Stimulated activated naive B cell treated with anti-CD40 and anti-IgM and Interleukin-4, amounts not matched to agents 10 μg/mL and 1 μg/mL and 100 μg/mL, for 72 hours (primary cell): ENCODE data around the gene GALNT6.

Experiments used
- ATAC-seq, 2 donors: fragments of 150-1000 bp; cut with Tn5 transposase; replicated peaks; 2 replicates each; pipeline ENCODE4 v1.10.0; 2021; ENCODE audit warnings: moderate library complexity in 1 of 2
- DNase-seq: peaks from one replicate; pipeline ENCODE4 v3.0.0; 2021
- H3K27ac Mint-ChIP-seq: one replicate; pipeline ENCODE4 v1.8.0; 2022; ENCODE audit warnings: mild to moderate bottlenecking, mixed read lengths
- H3K27me3 Mint-ChIP-seq, 2 donors: one replicate each; pipeline ENCODE4 v1.8.0; 2022; ENCODE audit warnings: mixed read lengths in 2 of 2
- H3K36me3 Mint-ChIP-seq, 2 donors: one replicate each; pipeline ENCODE4 v1.8.0; 2022; ENCODE audit warnings: mixed read lengths in 2 of 2, mild to moderate bottlenecking in 1 of 2
- H3K4me1 Mint-ChIP-seq, 2 donors: one replicate each; pipeline ENCODE4 v1.8.0; 2022; ENCODE audit warnings: mixed read lengths in 2 of 2, mild to moderate bottlenecking in 1 of 2
- H3K4me3 Mint-ChIP-seq, 2 donors: one replicate each; pipeline ENCODE4 v1.8.0; 2022; ENCODE audit warnings: mild to moderate bottlenecking in 2 of 2, mixed read lengths in 2 of 2, moderate library complexity in 1 of 2
- H3K9me3 Mint-ChIP-seq, 2 donors: one replicate each; pipeline ENCODE4 v1.8.0; 2022; ENCODE audit warnings: mixed read lengths in 2 of 2, mild to moderate bottlenecking in 1 of 2

GALNT6 gene

GRCh38 chr12:51364001-51364400, 27.2 kb downstream of the GALNT6 start:
- no peaks in the 10 kb centered on the region for H3K27me3 Mint-ChIP-seq
- no peak overlapping the region for H3K4me3 Mint-ChIP-seq
- no peak for ATAC-seq
- peaks cover 63 to 69% of the 10 kb centered on the region in 2 donors for H3K36me3 Mint-ChIP-seq
- H3K9me3 Mint-ChIP-seq, result no peaks in the 10 kb centered on the region
- H3K27ac Mint-ChIP-seq, result peak overlapping the region; percentile 9
- H3K4me1 Mint-ChIP-seq, result peaks cover 46 to 74% of the 10 kb centered on the region in 2 donors
- DNase-seq, result no peak

GRCh38 chr12:51362747-51363342, 28.4 kb downstream of the GALNT6 start:
- no peaks in the 10 kb centered on the region for H3K27me3 Mint-ChIP-seq
- no peak overlapping the region for H3K4me3 Mint-ChIP-seq
- ATAC-seq (no peak), DNase-seq (no peak)
- H3K9me3 Mint-ChIP-seq, result no peaks in the 10 kb centered on the region
- H3K27ac Mint-ChIP-seq, result no peak overlapping the region
- H3K36me3 Mint-ChIP-seq, result peaks cover 69 to 73% of the 10 kb centered on the region in 2 donors
- peaks cover 51 to 74% of the 10 kb centered on the region in 2 donors for H3K4me1 Mint-ChIP-seq

GRCh38 chr12:51362307-51362706, 28.9 kb downstream of the GALNT6 start:
- DNase-seq, result no peak
- no peak for ATAC-seq
- H3K9me3 Mint-ChIP-seq, result no peaks in the 10 kb centered on the region
- H3K27me3 Mint-ChIP-seq, result no peaks in the 10 kb centered on the region
- H3K4me1 Mint-ChIP-seq, result peaks cover 50 to 74% of the 10 kb centered on the region in 2 donors
- no peak overlapping the region for H3K27ac Mint-ChIP-seq
- H3K36me3 Mint-ChIP-seq, result peaks cover 65 to 71% of the 10 kb centered on the region in 2 donors
- H3K4me3 Mint-ChIP-seq, result no peak overlapping the region

- no peak overlapping the region for H3K27ac Mint-ChIP-seq
- no peaks in the 10 kb centered on the region for H3K27me3 Mint-ChIP-seq
- peaks cover 53 to 77% of the 10 kb centered on the region in 2 donors for H3K4me1 Mint-ChIP-seq
- ATAC-seq (no peak), DNase-seq (no peak)
- H3K9me3 Mint-ChIP-seq, result peaks cover 0 to 2% of the 10 kb centered on the region in 2 donors
- H3K36me3 Mint-ChIP-seq, result peaks cover 65 to 79% of the 10 kb centered on the region in 2 donors
- H3K4me3 Mint-ChIP-seq, result no peak overlapping the region
These were observed 29.8 kb downstream of the GALNT6 start for GRCh38 chr12:51361161-51362016.

GRCh38 chr12:51360315-51360714, 30.9 kb downstream of the GALNT6 start:
- peaks cover 0 to 2% of the 10 kb centered on the region in 2 donors for H3K9me3 Mint-ChIP-seq
- no peaks in the 10 kb centered on the region for H3K27me3 Mint-ChIP-seq
- H3K4me3 Mint-ChIP-seq, result no peak overlapping the region
- H3K4me1 Mint-ChIP-seq, result peaks cover 49 to 73% of the 10 kb centered on the region in 2 donors
- H3K36me3 Mint-ChIP-seq, result peaks cover 63 to 77% of the 10 kb centered on the region in 2 donors
- H3K27ac Mint-ChIP-seq, result peak overlapping the region; percentile 70
- DNase-seq (no peak), ATAC-seq (no peak)

GRCh38 chr12:51359851-51360250, 31.4 kb downstream of the GALNT6 start:
- Mint-ChIP-seq H3K4me3 (no peak overlapping the region), H3K27me3 (no peaks in the 10 kb centered on the region), H3K36me3 (peaks cover 62 to 77% of the 10 kb centered on the region in 2 donors), H3K4me1 (peaks cover 51 to 73% of the 10 kb centered on the region in 2 donors), H3K27ac (no peak overlapping the region), H3K9me3 (peaks cover 0 to 2% of the 10 kb centered on the region in 2 donors)
- DNase-seq (no peak), ATAC-seq (no peak)

GRCh38 chr12:51358496-51358895, 32.7 kb downstream of the GALNT6 start:
- H3K4me1 Mint-ChIP-seq, result peaks cover 50 to 73% of the 10 kb centered on the region in 2 donors
- H3K4me3 Mint-ChIP-seq, result peak overlapping the region; percentile 41 to 76
- no peak for ATAC-seq
- peaks cover 0 to 2% of the 10 kb centered on the region in 2 donors for H3K9me3 Mint-ChIP-seq
- no peaks in the 10 kb centered on the region for H3K27me3 Mint-ChIP-seq
- H3K27ac Mint-ChIP-seq, result peak overlapping the region; percentile 89
- peaks cover 67 to 83% of the 10 kb centered on the region in 2 donors for H3K36me3 Mint-ChIP-seq
- DNase-seq, result no peak

GRCh38 chr12:51357374-51358047, 33.7 kb downstream of the GALNT6 start:
- H3K36me3 Mint-ChIP-seq, result peaks cover 64 to 80% of the 10 kb centered on the region in 2 donors
- peaks cover 0 to 2% of the 10 kb centered on the region in 2 donors for H3K9me3 Mint-ChIP-seq
- H3K27ac Mint-ChIP-seq, result peak overlapping the region; percentile 89
- H3K27me3 Mint-ChIP-seq, result no peaks in the 10 kb centered on the region
- DNase-seq (peak; percentile 87), ATAC-seq (peak; percentile 90 to 93)
- H3K4me1 Mint-ChIP-seq, result peaks cover 50 to 73% of the 10 kb centered on the region in 2 donors
- H3K4me3 Mint-ChIP-seq, result peak overlapping the region; percentile 76 to 79

- DNase-seq, result no peak
- no peak overlapping the region for H3K4me3 Mint-ChIP-seq
- peak in 1 of 2 donors; percentile 41 for ATAC-seq
- H3K9me3 Mint-ChIP-seq, result peaks cover 0 to under 1% of the 10 kb centered on the region in 2 donors
- no peak overlapping the region for H3K27ac Mint-ChIP-seq
- H3K4me1 Mint-ChIP-seq, result peaks cover 21 to 23% of the 10 kb centered on the region in 2 donors
- peaks cover 24 to 38% of the 10 kb centered on the region in 2 donors for H3K36me3 Mint-ChIP-seq
- peaks cover 3 to 10% of the 10 kb centered on the region in 2 donors for H3K27me3 Mint-ChIP-seq
These were observed 39.2 kb downstream of the GALNT6 start for GRCh38 chr12:51351913-51352532.

- Mint-ChIP-seq H3K4me1 (peaks cover 28 to 29% of the 10 kb centered on the region in 2 donors), H3K9me3 (no peaks in the 10 kb centered on the region), H3K27ac (no peak overlapping the region), H3K27me3 (peaks cover 6 to 15% of the 10 kb centered on the region in 2 donors), H3K36me3 (peaks cover 8 to 17% of the 10 kb centered on the region in 2 donors), H3K4me3 (no peak overlapping the region)
- no peak for ATAC-seq
- no peak for DNase-seq
These were observed 42.2 kb downstream of the GALNT6 start for GRCh38 chr12:51349026-51349425.

- ATAC-seq, result no peak
- no peak overlapping the region for H3K27ac Mint-ChIP-seq
- DNase-seq, result no peak
- peaks cover 6 to 15% of the 10 kb centered on the region in 2 donors for H3K27me3 Mint-ChIP-seq
- no peak overlapping the region for H3K4me3 Mint-ChIP-seq
- peaks cover 37% of the 10 kb centered on the region in 2 donors for H3K4me1 Mint-ChIP-seq
- H3K36me3 Mint-ChIP-seq, result peaks cover 2 to 13% of the 10 kb centered on the region in 2 donors
- no peaks in the 10 kb centered on the region for H3K9me3 Mint-ChIP-seq
These were observed 43.1 kb downstream of the GALNT6 start for GRCh38 chr12:51348116-51348515.

- H3K27me3 Mint-ChIP-seq, result peaks cover 6 to 15% of the 10 kb centered on the region in 2 donors
- H3K4me3 Mint-ChIP-seq, result no peak within 1 kb of the TSS
- H3K4me1 Mint-ChIP-seq, result peaks cover 43 to 52% of the 10 kb centered on the region in 2 donors
- no peaks in the 10 kb centered on the region for H3K9me3 Mint-ChIP-seq
- DNase-seq, result no peak
- no peak within 1 kb of the TSS for H3K27ac Mint-ChIP-seq
- H3K36me3 Mint-ChIP-seq, result no peaks in the 10 kb centered on the region
- no peak for ATAC-seq
These were observed 44.6 kb downstream of the GALNT6 start, which contains the start of gene CELA1 for GRCh38 chr12:51346581-51346980. Gene CELA1 (minus strand): TSS chr12:51346679. CDS start chr12:51346638, 41 bp downstream.

GRCh38 chr12:51345681-51346080, 45.5 kb downstream of the GALNT6 start:
- DNase-seq, result no peak
- Mint-ChIP-seq H3K36me3 (no peaks in the 10 kb centered on the region), H3K9me3 (no peaks in the 10 kb centered on the region), H3K4me1 (peaks cover 47 to 60% of the 10 kb centered on the region in 2 donors), H3K27me3 (peaks cover 6 to 15% of the 10 kb centered on the region in 2 donors), H3K4me3 (no peak overlapping the region), H3K27ac (no peak overlapping the region)
- ATAC-seq, result no peak

- Mint-ChIP-seq H3K27ac (no peak overlapping the region), H3K4me3 (no peak overlapping the region), H3K4me1 (peaks cover 45 to 60% of the 10 kb centered on the region in 2 donors), H3K36me3 (no peaks in the 10 kb centered on the region), H3K9me3 (no peaks in the 10 kb centered on the region), H3K27me3 (peaks cover 6 to 12% of the 10 kb centered on the region in 2 donors)
- ATAC-seq (peak; percentile 22 to 34), DNase-seq (no peak)
These were observed 48.0 kb downstream of the GALNT6 start for GRCh38 chr12:51343201-51343600.
